ENCODE data around the gene SFMBT2.

The SFMBT2 gene

DNA sequence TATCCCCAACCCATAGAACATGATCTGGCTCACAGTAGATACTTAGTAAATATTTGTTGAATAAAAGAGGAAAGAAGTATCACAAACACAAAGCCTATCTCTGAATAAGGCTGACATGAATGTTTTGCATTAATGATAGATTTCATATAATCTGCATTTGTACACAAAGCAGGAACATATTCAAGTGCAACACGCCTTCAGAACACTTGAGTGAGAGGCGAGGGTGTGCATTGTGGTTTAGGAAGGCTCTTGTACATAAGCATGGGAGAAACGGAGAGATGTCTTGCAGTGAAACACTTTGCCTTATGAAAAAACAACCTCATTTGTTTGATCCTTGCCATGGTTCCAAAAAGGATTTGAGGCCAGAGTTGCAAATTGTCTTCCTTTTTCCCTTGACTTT, 14.1 kb upstream of the SFMBT2 start:
- Histone ChIP-seq H3K27ac (ENCODE audit: low read depth, low read length) (no peak overlapping the region), H2AFZ (ENCODE audit: low read length, unreplicated experiment) (no peak overlapping the region), H3K27me3 (ENCODE audit: insufficient read depth, low read length) (0 out of 2 replicates have a peak, but pooled peaks cover 3% of the 10 kb centered on the region), H3K79me2 (ENCODE audit: control insufficient read depth, insufficient read depth, low read length, unreplicated experiment) (no peaks in the 10 kb centered on the region), H3K36me3 (ENCODE audit: insufficient read depth, low read length) (no peaks in the 10 kb centered on the region), H3K4me1 (ENCODE audit: control insufficient read depth, insufficient read depth, low read length, unreplicated experiment) (no peaks in the 10 kb centered on the region), H3K4me3 (ENCODE audit: low read depth, low read length) (no peak overlapping the region)

DNA sequence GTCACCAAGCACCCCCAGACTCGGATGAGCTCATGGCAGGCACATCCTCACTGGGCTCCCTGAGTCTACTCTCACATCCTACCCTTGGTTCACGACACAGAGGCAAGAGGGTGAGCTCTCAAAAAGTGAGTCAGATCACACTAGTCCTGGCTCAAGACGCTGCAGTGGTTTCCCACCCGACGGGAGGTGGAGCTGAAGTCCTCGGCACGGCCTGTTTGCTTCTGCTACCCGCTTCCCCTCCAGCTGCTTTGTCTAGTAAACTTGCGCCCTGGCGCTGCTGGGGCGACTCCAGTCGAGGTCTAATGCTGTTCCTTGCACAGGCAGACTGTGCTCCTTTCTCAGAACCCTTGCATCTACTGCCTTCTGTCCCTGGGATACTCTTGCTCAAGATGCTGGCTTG, 13.5 kb upstream of the SFMBT2 start:
- Histone ChIP-seq H3K36me3 (ENCODE audit: insufficient read depth, low read length) (no peaks in the 10 kb centered on the region), H2AFZ (ENCODE audit: low read length, unreplicated experiment) (no peak overlapping the region), H3K4me3 (ENCODE audit: low read depth, low read length) (no peak overlapping the region), H3K27ac (ENCODE audit: low read depth, low read length) (no peak overlapping the region), H3K4me1 (ENCODE audit: control insufficient read depth, insufficient read depth, low read length, unreplicated experiment) (no peaks in the 10 kb centered on the region), H3K79me2 (ENCODE audit: control insufficient read depth, insufficient read depth, low read length, unreplicated experiment) (no peaks in the 10 kb centered on the region), H3K27me3 (ENCODE audit: insufficient read depth, low read length) (0 out of 2 replicates have a peak, but pooled peaks cover 3% of the 10 kb centered on the region)

DNA sequence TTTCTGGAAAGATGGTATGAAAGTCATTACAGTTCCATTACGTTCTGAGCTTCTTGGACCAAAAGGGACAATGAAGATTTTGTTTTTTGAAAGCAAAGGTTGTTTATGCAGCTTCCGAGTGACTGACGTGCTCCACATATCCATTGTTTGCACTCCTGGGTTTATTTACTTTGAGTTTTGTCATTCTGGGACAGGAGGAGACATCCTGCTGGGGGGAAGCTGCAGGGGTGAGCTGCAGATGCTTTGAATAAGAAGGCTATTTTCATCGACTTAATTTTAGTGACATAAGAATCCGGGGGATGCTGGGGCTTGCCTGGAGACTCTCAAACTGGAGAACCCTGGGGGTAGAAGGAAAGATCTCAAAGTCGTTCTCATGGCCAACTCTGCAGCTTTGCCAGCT, 12.7 kb upstream of the SFMBT2 start:
- H3K4me1 ChIP-seq (ENCODE audit: control insufficient read depth, insufficient read depth, low read length, unreplicated experiment), result no peaks in the 10 kb centered on the region
- no peaks in the 10 kb centered on the region for H3K36me3 ChIP-seq (ENCODE audit: insufficient read depth, low read length)
- H3K27me3 ChIP-seq (ENCODE audit: insufficient read depth, low read length), result 0 out of 2 replicates have a peak, but pooled peaks cover 3% of the 10 kb centered on the region
- no peak overlapping the region for H3K4me3 ChIP-seq (ENCODE audit: low read depth, low read length)
- no peaks in the 10 kb centered on the region for H3K79me2 ChIP-seq (ENCODE audit: control insufficient read depth, insufficient read depth, low read length, unreplicated experiment)
- H2AFZ ChIP-seq (ENCODE audit: low read length, unreplicated experiment), result no peak overlapping the region
- no peak overlapping the region for H3K27ac ChIP-seq (ENCODE audit: low read depth, low read length)

DNA sequence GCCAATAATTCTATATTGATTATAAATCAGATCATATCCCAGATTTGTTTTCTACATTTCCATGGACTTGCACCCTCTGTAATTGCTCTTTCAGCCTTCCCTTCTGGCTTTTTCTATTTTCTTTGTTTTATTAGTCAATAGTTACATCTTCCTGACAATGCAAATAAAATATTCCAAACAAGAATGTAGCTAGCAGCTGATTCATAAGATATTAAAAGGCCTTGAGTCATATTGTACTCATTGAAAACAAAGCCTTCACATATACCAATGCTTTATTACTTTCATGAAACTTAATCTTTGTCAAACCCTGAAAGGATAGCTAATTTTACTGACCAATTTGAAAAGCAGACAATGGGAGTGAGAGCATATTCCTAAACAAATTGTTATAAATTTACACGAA, 10.7 kb upstream of the SFMBT2 start:
- Histone ChIP-seq H2AFZ (ENCODE audit: low read length, unreplicated experiment) (no peak overlapping the region), H3K27me3 (ENCODE audit: insufficient read depth, low read length) (0 out of 2 replicates have a peak, but pooled peaks cover 3% of the 10 kb centered on the region), H3K4me1 (ENCODE audit: control insufficient read depth, insufficient read depth, low read length, unreplicated experiment) (no peaks in the 10 kb centered on the region), H3K79me2 (ENCODE audit: control insufficient read depth, insufficient read depth, low read length, unreplicated experiment) (no peaks in the 10 kb centered on the region), H3K4me3 (ENCODE audit: low read depth, low read length) (no peak overlapping the region), H3K36me3 (ENCODE audit: insufficient read depth, low read length) (no peaks in the 10 kb centered on the region), H3K27ac (ENCODE audit: low read depth, low read length) (no peak overlapping the region)

DNA sequence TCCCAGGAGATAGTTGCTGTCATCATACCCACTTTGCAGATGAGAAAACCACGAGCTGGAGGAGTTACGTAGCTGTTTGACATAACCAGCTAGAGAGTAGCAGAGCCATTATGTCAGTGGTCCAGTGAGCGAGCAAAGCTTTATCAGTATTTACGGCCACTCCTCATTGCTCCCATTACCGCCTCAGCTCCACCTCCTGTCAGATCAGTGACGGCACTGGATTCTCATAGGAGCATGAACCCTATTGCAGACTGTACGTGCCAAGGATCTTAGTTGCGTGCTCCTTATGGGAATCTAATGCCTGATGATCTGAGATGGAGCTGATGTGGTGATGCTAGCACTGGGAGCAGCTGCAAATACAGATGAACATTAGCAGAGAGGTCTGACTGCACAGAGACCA, 9.2 kb upstream of the SFMBT2 start:
- Histone ChIP-seq H2AFZ (ENCODE audit: low read length, unreplicated experiment) (no peak overlapping the region), H3K27me3 (ENCODE audit: insufficient read depth, low read length) (0 out of 2 replicates have a peak, but pooled peaks cover 3% of the 10 kb centered on the region), H3K4me3 (ENCODE audit: low read depth, low read length) (no peak overlapping the region), H3K27ac (ENCODE audit: low read depth, low read length) (no peak overlapping the region), H3K36me3 (ENCODE audit: insufficient read depth, low read length) (no peaks in the 10 kb centered on the region), H3K79me2 (ENCODE audit: control insufficient read depth, insufficient read depth, low read length, unreplicated experiment) (no peaks in the 10 kb centered on the region), H3K4me1 (ENCODE audit: control insufficient read depth, insufficient read depth, low read length, unreplicated experiment) (no peaks in the 10 kb centered on the region)

DNA sequence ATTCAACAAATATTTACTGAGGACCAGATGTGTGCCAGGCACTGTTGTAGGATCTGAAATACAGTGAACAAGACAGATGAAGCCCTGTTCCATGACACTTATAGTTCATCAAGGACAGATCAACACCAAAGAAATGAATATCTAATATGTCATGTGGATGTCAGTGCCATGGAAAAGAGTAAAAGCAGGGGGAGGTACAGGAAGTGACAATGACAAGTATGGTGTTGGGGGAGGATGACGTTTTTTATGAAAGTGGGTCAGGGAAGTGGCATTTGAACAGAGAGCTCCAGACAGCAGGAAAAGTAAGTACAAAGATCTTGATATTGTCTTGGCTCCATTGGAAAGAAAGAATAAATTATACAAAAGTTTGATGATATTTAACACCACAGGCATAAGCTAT, 7.0 kb upstream of the SFMBT2 start:
- Histone ChIP-seq H3K27me3 (ENCODE audit: insufficient read depth, low read length) (peaks cover 16% of the 10 kb centered on the region), H3K36me3 (ENCODE audit: insufficient read depth, low read length) (no peaks in the 10 kb centered on the region), H3K27ac (ENCODE audit: low read depth, low read length) (no peak overlapping the region), H3K4me3 (ENCODE audit: low read depth, low read length) (no peak overlapping the region), H2AFZ (ENCODE audit: low read length, unreplicated experiment) (no peak overlapping the region), H3K4me1 (ENCODE audit: control insufficient read depth, insufficient read depth, low read length, unreplicated experiment) (no peaks in the 10 kb centered on the region), H3K79me2 (ENCODE audit: control insufficient read depth, insufficient read depth, low read length, unreplicated experiment) (no peaks in the 10 kb centered on the region)

DNA sequence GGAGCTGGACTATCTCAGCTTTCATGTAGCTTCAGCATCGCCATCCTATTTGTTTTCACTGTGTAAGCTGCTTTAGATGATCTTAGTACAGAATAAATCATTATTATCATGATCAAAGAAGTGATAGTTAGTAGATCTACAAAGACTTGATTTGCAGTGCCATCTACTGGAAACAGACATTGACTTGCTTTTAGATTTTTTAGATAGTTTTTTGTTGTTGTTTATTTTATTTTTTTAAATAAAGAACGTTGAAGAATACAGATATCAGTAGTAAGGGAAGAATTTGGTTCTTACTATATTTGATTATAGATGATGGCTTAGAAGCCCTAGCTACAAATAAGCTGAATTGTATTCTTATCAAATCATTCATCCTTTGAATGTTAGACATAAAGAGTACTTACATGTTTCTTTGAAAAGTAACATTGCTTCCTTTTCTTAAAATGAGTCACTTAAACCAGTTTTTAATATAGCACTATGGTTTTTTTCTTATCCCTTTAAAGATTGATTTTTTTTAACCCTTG, 6.3 kb upstream of the SFMBT2 start:
- Histone ChIP-seq H3K4me3 (ENCODE audit: low read depth, low read length) (no peak overlapping the region), H3K36me3 (ENCODE audit: insufficient read depth, low read length) (no peaks in the 10 kb centered on the region), H2AFZ (ENCODE audit: low read length, unreplicated experiment) (no peak overlapping the region), H3K4me1 (ENCODE audit: control insufficient read depth, insufficient read depth, low read length, unreplicated experiment) (no peaks in the 10 kb centered on the region), H3K27ac (ENCODE audit: low read depth, low read length) (no peak overlapping the region), H3K27me3 (ENCODE audit: insufficient read depth, low read length) (peaks cover 23% of the 10 kb centered on the region), H3K79me2 (ENCODE audit: control insufficient read depth, insufficient read depth, low read length, unreplicated experiment) (no peaks in the 10 kb centered on the region)

DNA sequence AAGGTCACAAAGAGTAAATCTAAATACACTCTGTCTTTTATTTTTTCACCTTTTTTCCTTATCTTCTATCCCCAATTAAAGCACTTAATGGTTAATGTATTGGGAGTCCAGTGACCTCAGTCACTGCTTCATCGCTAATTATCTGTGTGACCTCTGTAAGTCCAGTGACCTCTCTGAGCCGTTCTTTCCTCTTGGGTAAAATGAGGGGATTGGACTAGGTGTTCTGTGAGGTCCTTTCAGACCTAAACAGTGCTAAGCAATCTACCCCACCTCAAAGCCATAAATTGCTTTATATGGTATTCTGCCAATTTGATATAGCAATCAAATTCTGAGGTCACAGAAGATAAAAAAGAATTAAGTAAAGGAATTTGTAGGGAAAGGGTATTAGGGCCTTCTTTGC, 3.9 kb upstream of the SFMBT2 start:
- H3K4me3 ChIP-seq (ENCODE audit: low read depth, low read length), result no peak overlapping the region
- H3K27me3 ChIP-seq (ENCODE audit: insufficient read depth, low read length), result peaks cover 41% of the 10 kb centered on the region
- no peaks in the 10 kb centered on the region for H3K36me3 ChIP-seq (ENCODE audit: insufficient read depth, low read length)
- H3K4me1 ChIP-seq (ENCODE audit: control insufficient read depth, insufficient read depth, low read length, unreplicated experiment), result no peaks in the 10 kb centered on the region
- no peak overlapping the region for H3K27ac ChIP-seq (ENCODE audit: low read depth, low read length)
- H2AFZ ChIP-seq (ENCODE audit: low read length, unreplicated experiment), result no peak overlapping the region
- H3K79me2 ChIP-seq (ENCODE audit: control insufficient read depth, insufficient read depth, low read length, unreplicated experiment), result no peaks in the 10 kb centered on the region

DNA sequence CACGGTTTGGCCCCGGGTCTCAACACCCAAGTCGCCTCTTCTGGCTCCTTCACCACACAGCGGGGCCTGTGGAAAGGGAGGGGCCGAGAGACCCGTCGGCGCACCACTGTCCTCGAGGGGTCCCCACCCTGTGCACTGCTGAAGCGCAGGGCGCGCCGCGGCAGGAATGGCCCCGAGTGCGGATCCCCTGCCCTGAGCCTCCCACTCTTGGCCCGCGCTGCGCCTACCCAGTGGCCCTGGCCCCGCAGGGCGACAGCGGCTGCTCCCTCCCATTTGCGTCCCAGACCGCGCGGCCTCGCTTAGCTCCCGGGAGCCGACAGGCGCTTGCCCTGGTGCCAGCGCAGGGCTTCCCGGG, 2.1 kb upstream of the SFMBT2 start:
- Histone ChIP-seq H3K27me3 (ENCODE audit: insufficient read depth, low read length) (peaks cover 60% of the 10 kb centered on the region), H3K4me1 (ENCODE audit: control insufficient read depth, insufficient read depth, low read length, unreplicated experiment) (no peaks in the 10 kb centered on the region), H3K27ac (ENCODE audit: low read depth, low read length) (no peak overlapping the region), H3K36me3 (ENCODE audit: insufficient read depth, low read length) (no peaks in the 10 kb centered on the region), H2AFZ (ENCODE audit: low read length, unreplicated experiment) (no peak overlapping the region), H3K79me2 (ENCODE audit: control insufficient read depth, insufficient read depth, low read length, unreplicated experiment) (no peaks in the 10 kb centered on the region), H3K4me3 (ENCODE audit: low read depth, low read length) (no peak overlapping the region)

DNA sequence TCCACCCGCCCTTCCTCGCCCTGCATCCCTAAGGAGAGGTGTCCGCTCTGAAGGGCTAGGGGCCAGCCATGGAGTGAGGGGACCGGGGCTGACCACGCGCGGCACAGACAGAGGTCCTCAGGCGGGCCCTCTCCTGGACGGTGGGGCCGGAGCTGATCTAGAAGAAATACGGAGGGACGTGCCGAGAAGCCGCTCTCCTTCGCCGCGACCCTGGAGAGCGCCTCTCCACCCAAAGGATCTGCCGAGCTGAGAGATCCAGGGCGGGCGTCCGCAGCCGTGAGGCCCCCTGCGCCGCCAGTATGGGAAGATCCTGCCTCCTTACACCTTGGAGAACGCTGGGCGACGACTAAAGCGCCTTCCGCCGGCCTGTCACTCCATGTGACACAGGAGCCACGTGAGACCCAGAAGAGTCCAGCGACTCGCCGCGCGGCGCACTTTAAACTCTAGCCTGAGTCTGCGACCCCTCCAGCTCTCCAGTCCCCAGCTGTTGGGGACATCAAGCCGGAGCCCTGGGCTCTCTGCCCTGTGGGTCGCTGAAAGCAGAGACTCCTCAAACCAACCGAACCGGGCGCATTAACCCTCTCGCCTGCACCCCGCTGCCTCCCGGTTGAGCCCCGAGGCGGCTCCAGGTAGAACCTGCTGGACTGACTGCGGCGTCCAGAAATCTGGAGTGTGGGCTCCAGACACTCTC, 1.5 kb upstream of the SFMBT2 start:
- H3K36me3 ChIP-seq (ENCODE audit: insufficient read depth, low read length), result no peaks in the 10 kb centered on the region
- no peak overlapping the region for H2AFZ ChIP-seq (ENCODE audit: low read length, unreplicated experiment)
- no peak overlapping the region for H3K27ac ChIP-seq (ENCODE audit: low read depth, low read length)
- H3K27me3 ChIP-seq (ENCODE audit: insufficient read depth, low read length), result peaks cover 65% of the 10 kb centered on the region
- no peaks in the 10 kb centered on the region for H3K79me2 ChIP-seq (ENCODE audit: control insufficient read depth, insufficient read depth, low read length, unreplicated experiment)
- no peaks in the 10 kb centered on the region for H3K4me1 ChIP-seq (ENCODE audit: control insufficient read depth, insufficient read depth, low read length, unreplicated experiment)
- no peak overlapping the region for H3K4me3 ChIP-seq (ENCODE audit: low read depth, low read length)

DNA sequence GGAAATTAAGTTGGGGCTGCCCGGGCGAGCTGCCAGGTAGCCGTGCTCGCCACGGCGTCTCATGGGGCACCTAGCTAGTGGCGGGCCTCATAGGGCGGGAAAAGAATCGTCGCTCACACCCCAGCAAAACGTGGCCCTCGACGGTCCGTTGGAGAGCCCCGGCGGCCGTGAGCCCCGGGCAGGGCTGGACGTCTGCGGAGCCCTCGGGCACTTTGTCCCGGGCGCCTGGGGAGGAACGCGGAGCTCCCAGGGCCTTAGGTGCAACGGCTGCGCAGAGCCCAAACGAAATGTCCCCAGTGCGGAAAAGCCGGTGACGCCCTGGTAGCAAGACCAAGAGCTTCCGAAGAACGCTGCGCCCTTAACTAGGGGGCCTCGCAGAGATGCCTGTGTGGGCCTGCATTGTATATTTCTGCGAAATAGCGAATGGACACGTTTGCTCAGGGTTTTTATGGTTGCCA, 866 bp upstream of the SFMBT2 start:
- no peak overlapping the region for H2AFZ ChIP-seq (ENCODE audit: low read length, unreplicated experiment)

More for the DNA sequence above, 866 bp upstream of the SFMBT2 start:
- H3K4me1 ChIP-seq (ENCODE audit: control insufficient read depth, insufficient read depth, low read length, unreplicated experiment), result no peaks in the 10 kb centered on the region
- peaks cover 69% of the 10 kb centered on the region for H3K27me3 ChIP-seq (ENCODE audit: insufficient read depth, low read length)
- H3K36me3 ChIP-seq (ENCODE audit: insufficient read depth, low read length), result no peaks in the 10 kb centered on the region
- H3K79me2 ChIP-seq (ENCODE audit: control insufficient read depth, insufficient read depth, low read length, unreplicated experiment), result no peaks in the 10 kb centered on the region
- H3K4me3 ChIP-seq (ENCODE audit: low read depth, low read length), result no peak overlapping the region
- no peak overlapping the region for H3K27ac ChIP-seq (ENCODE audit: low read depth, low read length)
